GM19467 (cell line): ENCODE results near the gene ERCC4.

Experiments
- ATAC-seq: cut with Tn5 transposase; IDR thresholded peaks from one replicate; pipeline ENCODE4 v1.9.1; 2021; ENCODE audit warnings: mild to moderate bottlenecking, moderate library complexity; ENCODE audit not compliant: unreplicated experiment

ERCC4 gene

GRCh38 chr16:13945744-13946485 is 26.0 kb downstream of the ERCC4 start:
- ATAC-seq = no peak

DNA sequence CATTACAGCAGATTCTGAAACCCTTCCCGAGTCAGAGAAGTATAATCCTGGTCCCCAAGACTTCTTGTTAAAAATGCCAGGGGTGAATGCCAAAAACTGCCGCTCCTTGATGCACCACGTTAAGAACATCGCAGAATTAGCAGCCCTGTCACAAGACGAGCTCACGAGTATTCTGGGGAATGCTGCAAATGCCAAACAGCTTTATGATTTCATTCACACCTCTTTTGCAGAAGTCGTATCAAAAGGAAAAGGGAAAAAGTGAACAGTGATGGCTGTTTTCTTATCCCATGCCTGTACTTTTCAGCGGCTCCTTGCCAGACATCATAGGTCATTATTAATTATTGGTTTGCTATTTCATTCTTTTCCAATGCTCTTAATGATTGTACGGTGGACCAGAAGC is 28.1 kb downstream of the ERCC4 start:
- no peak for ATAC-seq

DNA sequence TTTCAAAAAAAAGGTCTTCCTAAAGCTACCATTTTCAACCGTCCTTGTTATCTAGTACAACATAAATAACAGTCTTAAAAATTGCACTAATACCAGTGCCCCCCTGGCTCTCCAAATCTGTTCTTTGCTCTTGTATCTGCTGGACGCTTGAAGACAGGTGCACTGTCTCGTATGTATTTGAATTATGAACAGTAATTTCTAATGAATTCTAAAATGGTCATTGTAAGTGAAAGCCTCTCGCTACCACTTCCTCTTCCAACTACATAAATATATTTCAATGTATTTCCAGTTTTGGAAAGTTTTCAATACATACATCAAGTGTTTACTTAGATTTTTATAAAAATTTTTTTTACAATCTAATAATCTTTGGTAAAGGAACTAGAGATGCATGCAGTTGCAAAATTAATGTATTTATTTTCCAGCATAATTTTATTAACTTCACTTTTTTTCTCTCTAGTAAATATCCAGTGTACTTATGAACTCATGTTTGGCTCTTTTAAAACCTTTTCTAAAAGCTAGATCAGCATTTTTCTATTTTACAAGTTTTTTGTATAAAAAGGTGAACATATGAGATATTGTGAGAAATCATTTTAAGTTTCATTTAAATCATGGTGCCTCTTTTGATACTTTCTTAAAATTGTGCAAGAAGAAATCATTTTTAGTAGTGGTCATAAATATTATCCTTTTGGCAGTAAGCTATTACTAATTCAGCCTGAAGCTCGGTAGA is 31.0 kb downstream of the ERCC4 start:
- no peak for ATAC-seq

- no peak for ATAC-seq
Observed at GRCh38 chr16:13951611-13952010, 31.7 kb downstream of the ERCC4 start.

- ATAC-seq = no peak
Observed at GRCh38 chr16:13953501-13953900, 33.5 kb downstream of the ERCC4 start.

DNA sequence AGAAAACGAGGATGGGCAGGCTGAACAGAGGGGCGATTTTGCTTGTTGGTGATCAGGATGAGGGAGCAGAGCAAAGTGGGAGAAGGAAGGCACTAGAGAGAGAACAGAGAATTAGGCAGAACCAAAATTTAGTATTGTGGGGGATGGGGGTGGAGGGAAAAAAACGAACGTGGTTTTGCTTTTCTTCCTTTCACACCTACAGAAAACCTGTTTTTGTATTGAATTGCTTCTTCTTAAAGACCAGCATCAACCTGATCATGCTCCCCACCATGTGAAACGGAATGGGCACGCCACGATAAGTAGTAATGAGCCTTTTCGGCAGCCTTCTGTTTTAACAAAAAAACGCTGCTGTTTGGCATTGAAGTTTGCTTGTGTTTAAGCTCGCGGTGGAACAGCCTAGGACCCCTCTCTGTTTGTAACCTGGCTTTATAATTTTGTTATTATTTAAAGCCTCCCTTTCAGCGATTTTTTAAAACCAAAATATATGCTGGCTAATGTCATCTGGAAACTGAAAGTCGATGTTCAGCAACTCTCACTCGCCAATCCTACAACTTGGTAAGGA is 36.8 kb downstream of the ERCC4 start:
- no peak for ATAC-seq

DNA sequence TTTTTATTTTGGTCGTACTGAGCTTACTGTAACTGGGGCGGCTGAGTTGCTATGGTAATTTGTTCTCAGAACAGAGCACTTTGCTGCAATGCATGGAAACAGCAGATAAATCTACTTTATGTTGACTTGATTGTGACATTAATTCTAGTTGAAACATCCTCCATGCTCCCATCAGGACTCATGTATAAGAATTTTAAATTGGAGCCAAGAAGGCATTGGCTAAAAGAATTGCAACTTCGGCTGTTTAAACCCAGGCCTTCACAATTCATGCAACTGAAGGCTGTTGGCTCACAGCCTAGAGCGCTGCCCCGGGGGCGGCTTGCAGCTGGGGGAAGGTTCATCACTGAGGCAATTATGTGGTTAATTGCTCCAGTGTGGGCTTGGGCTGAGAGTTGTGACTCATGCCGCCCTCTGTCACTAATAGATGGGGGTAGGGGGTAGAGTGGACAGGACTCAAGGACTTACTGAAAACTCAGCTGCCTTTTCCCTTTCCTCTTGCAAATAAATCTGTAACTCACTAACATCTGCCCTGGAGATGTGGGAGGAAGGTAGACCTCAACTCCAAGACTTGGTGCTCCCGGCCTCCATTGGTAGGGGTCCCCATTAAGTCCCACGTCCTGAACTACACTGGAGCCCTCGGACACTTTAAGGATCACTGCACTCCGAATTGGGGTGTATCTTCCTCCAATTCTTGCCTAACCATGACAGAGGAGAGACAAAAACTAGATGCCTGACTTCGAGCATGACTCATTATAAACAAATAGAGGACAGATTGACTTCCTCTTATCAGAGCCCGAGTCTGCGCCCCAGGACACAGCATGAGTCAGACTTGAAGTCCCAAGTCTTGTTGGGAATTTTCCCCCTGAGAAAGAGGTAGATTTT is 37.5 kb downstream of the ERCC4 start:
- ATAC-seq = peak; percentile 70

DNA sequence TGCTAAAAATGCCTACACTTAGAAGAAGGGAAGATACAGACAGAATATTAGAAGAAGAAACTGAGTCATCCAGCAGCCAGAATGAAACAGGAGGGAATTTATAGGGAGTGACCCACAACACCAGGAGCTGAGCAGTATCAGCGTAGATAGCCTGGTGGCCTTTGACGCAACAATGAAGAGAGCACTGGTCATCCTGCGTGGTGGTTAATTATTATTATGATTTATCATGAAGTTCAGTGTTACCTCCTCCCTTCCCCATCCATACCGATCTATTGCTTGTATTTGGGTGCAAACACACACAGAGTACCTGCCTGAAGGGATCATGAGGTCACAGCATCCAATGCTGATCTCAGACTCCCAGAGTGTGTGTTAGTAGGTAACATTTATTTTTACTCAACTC is 38.5 kb downstream of the ERCC4 start:
- no peak for ATAC-seq

DNA sequence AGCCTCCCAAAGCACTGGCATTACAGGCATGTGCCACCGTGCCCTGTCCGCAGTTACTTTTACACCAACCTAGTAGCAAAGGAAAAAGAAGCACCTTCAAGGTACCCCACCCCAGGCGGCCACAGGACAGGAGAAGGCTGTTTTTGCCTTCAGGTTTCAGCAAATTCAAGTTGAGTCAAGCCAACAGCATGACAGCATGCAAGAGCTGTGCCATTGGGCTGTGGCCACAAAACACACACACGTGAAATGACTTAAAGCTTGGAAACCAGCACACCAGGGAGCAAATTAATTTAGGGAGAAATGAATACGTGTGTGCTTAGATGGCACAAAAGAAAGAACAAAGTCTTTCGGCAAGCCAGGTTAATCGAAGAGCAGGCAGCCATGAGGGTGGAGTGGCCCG is 39.7 kb downstream of the ERCC4 start:
- ATAC-seq = no peak

GRCh38 chr16:13961099-13961811 is 41.3 kb downstream of the ERCC4 start:
- no peak for ATAC-seq

- no peak for ATAC-seq
Observed at GRCh38 chr16:13962232-13962631, 42.3 kb downstream of the ERCC4 start.

DNA sequence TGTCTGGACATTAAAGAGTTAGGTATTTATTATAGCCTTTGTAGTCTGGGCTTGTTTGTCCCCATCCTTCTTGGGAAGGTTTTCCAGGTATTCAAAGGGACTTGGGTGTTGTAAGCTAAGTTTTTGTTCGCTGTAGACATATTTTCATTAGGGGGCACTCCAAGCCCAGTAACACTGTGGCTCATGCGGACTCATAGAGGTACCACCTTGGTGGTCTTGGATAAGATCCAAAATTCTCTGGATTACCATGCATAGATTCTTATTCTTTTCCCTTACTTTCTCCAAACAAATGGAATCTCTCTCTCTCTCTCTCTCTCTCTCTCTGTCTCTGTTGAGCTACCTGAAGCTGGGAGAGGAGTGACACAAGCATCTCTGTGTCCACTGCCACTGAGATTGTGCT is 48.9 kb downstream of the ERCC4 start:
- ATAC-seq = no peak

- no peak for ATAC-seq
Observed at GRCh38 chr16:13969711-13970110, 49.8 kb downstream of the ERCC4 start.

GRCh38 chr16:13970708-13971422 is 50.9 kb downstream of the ERCC4 start:
- no peak for ATAC-seq

- ATAC-seq = no peak
Observed at GRCh38 chr16:13973321-13974023, 53.5 kb downstream of the ERCC4 start.

DNA sequence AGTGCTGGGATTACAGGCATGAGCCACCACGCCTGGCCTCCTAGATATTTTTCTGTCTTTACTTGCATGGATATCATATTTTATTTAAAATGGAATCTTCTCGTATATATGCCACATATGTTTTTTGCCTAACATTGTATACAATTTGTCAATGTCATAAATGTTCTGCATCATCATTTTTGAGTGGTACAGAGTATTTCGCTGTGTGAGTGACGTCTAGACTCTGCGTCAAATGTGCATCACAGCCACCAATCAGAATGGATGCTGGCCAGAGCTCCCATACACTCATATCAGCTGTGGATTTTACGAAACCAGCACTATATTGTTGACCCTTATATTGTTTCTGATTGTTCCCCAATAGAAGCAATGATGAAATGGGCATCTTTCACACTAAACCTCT is 57.2 kb downstream of the ERCC4 start:
- no peak for ATAC-seq

DNA sequence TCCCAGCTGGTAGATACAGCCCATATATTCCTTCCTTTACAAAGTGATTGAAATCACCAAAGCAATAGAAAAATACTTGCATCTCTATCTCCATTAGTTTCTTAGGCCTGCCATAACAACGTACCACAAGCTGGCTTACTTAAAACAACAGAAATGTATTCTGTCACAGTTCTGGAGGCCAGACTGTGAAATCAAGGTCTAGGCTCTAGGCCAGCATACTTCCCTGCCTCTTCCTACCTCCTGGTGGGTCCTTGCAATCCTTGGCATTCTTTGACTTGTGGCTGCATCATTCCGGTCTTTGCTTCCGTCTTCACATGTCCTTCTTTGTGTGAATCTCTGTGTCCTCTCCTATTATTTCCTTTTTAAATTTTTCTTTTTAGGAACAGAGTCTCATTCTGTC is 62.5 kb downstream of the ERCC4 start:
- no peak for ATAC-seq

DNA sequence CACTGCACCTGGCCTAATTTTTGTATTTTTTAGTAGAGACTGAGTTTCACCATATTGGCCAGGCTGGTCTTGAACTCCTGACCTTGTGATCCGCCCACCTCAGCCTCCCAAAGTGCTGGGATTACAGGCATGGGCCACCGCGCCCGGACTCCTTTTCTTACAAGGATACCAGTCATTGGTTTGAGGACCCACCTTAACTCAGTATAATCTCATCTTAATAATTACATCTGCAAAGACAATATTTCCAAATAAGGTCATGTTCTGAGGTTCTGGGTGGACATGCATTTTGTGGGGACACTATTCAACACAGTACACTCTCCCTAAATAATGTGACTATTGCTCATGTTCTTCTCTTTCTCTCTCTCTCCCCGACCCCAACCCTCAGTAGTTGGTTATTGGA is 63.7 kb downstream of the ERCC4 start:
- no peak for ATAC-seq

- no peak for ATAC-seq
Observed at GRCh38 chr16:13984794-13985193, 64.8 kb downstream of the ERCC4 start.
